Sigmoid colon (tissue), 7 donors: ENCODE data around the gene TMEM40. TPM values are rescaled to one million over a fixed set of nuclear protein-coding genes. Genes with fewer than 3 reads are reported as not detected.
A peak's percentile ranks its signal among the peaks of the same experiment; 100 is the strongest.
"Not testable (repeated sequence)": the region's sequence is repeated elsewhere in the genome, so short reads cannot be mapped to it uniquely, and the experiment has no call there.

Source experiments
- DNase-seq: peaks from one replicate; pipeline ENCODE4 v3.0.0-alpha.2; 2019
- H3K27ac ChIP-seq, 4 donors: fragments of 200-600 bp; sonication (generic); one replicate each; pipeline ENCODE4 v1.5.1; 2016 to 2019; ENCODE audit warnings: mild to moderate bottlenecking in 1 of 4
- H3K27me3 ChIP-seq, 3 donors: fragments of 200-600 bp; sonication (generic); one replicate each; pipeline ENCODE4 v1.5.1; 2019; ENCODE audit warnings: mild to moderate bottlenecking in 1 of 3
- H3K36me3 ChIP-seq, 4 donors: fragments of 200-600 bp; sonication (generic); one replicate each; pipeline ENCODE4 v1.5.1; 2016 to 2019
- H3K4me1 ChIP-seq, 4 donors: fragments of 200-600 bp; sonication (generic); one replicate each; pipeline ENCODE4 v1.5.1; 2017 to 2019
- H3K4me3 ChIP-seq, 4 donors: fragments of 200-600 bp; sonication (generic); one replicate each; pipeline ENCODE4 v1.5.1; 2017 to 2019; ENCODE audit warnings: mild to moderate bottlenecking in 2 of 4, moderate library complexity in 1 of 4
- H3K9me3 ChIP-seq, 4 donors: fragments of 200-600 bp in 3 of 4; sonication (generic) in 3 of 4; one replicate each; pipeline versions ENCODE4 v1.5.1 to v1.6.1; 2013 to 2019
- CTCF ChIP-seq, 4 experiments: fragments of 450-650 bp in 3 of 4; fragments of 200-600 bp in 1 of 4; IDR thresholded peaks; one replicate each; pipeline ENCODE4 v1.5.1; 2016 to 2019; ENCODE audit warnings: antibody characterized with exemption in 4 of 4, mild to moderate bottlenecking in 3 of 4, moderate library complexity in 2 of 4
- EP300 ChIP-seq, 4 donors: sonication (generic); formaldehyde crosslinking; IDR thresholded peaks; one replicate each; pipeline ENCODE4 v1.6.1; 2017; ENCODE audit warnings: antibody characterized with exemption in 4 of 4
- POLR2A ChIP-seq, 2 donors: fragments of 450-650 bp; IDR thresholded peaks; one replicate each; pipeline ENCODE4 v1.6.1; 2016; ENCODE audit warnings: antibody characterized with exemption in 2 of 2, mild to moderate bottlenecking in 2 of 2, moderate library complexity in 2 of 2
- POLR2AphosphoS5 ChIP-seq, 4 donors: sonication (generic); formaldehyde crosslinking; IDR thresholded peaks; one replicate each; pipeline ENCODE4 v1.6.1; 2017; ENCODE audit warnings: antibody characterized with exemption in 4 of 4
- WGBS, 2 donors: extraction: QIAGEN DNeasy Blood & Tissue Kit; methylation state at CpG; one replicate each; pipeline ENCODE4 v1.1.7; 2013; 5-methylcytosine and 5-hydroxymethylcytosine counted together
- intact Hi-C: fragments of 100-400 bp; cut with DNase I; formaldehyde crosslinking; loops from one replicate; pipeline ENCODE4 v1.15.1; 2023
- polyA plus RNA-seq, 3 donors: library from polyadenylated mRNA; stranded (reverse); fragments of 200-250 nt; gene quantifications; one replicate each; pipeline ENCODE4 v1.2.3, GENCODE V29; 2013
- total RNA-seq, 4 donors: library from RNA; depleted of rRNA; stranded (reverse); fragments of >200 nt; gene quantifications; one replicate each; pipeline ENCODE4 v1.1.0, GENCODE V29; 2016
- donor health status: healthy with polysubstance abuse.
- donor health status: Bipolar disorder and iron deficiency.
- donor health status: healthy.

TMEM40 gene
- total and polyA plus RNA-seq, 7 donors, result 0.10 to 0.60 TPM; not detected in 5

- Histone ChIP-seq H3K27me3 (no peaks in the 10 kb centered on the region), H3K4me1 (peaks cover 0 to 11% (median 6%) of the 10 kb centered on the region in 4 donors), H3K4me3 (no peak overlapping the region), H3K36me3 (no peaks in the 10 kb centered on the region), H3K27ac (no peak overlapping the region), H3K9me3 (no peaks in the 10 kb centered on the region)
- TF ChIP-seq POLR2AphosphoS5 (IDR thresholded peaks at IDR 0.05) (no peak), CTCF (IDR thresholded peaks at IDR 0.05) (no peak), EP300 (IDR thresholded peaks at IDR 0.05) (no peak), POLR2A (IDR thresholded peaks at IDR 0.05) (no peak)
- intact Hi-C loops, result no loop called here
- 76 to 83% methylated on average over 1 of the region's 1 CpG for WGBS, 2 donors
- no peak for DNase-seq
Observed at GRCh38 chr3:12791430-12791829, 32.4 kb upstream of the TMEM40 start.

- 87% methylated on average over 23 of the region's 23 CpGs for WGBS, 2 donors
- H3K27ac ChIP-seq, H3K36me3 ChIP-seq, H3K4me1 ChIP-seq, H3K4me3 ChIP-seq, H3K9me3 ChIP-seq, DNase-seq, intact Hi-C loops, H3K27me3 ChIP-seq: not testable (repeated sequence)
Observed at GRCh38 chr3:12787967-12788690, 29.1 kb upstream of the TMEM40 start.

GRCh38 chr3:12787346-12787745 lies 28.3 kb upstream of the TMEM40 start:
- intact Hi-C loops, H3K27ac ChIP-seq, H3K4me3 ChIP-seq, H3K9me3 ChIP-seq, H3K4me1 ChIP-seq, H3K36me3 ChIP-seq, H3K27me3 ChIP-seq: not testable (repeated sequence)
- WGBS, 2 donors, result 55 to 70% methylated on average over 9 of the region's 9 CpGs
- peak; percentile 83 for DNase-seq
- TF ChIP-seq CTCF (IDR thresholded peaks at IDR 0.05) (peak in 2 of 4 experiments; percentile 34 to 45), POLR2AphosphoS5 (IDR thresholded peaks at IDR 0.05) (peak in 2 of 4 donors; percentile 63 to 79)

- H3K27ac ChIP-seq, result no peak overlapping the region
- no peaks in the 10 kb centered on the region for H3K27me3 ChIP-seq
- intact Hi-C loops, result no loop called here
- no peaks in the 10 kb centered on the region for H3K9me3 ChIP-seq
- H3K4me1 ChIP-seq, result peaks cover 0 to 5% (median 0%) of the 10 kb centered on the region in 4 donors
- no peaks in the 10 kb centered on the region for H3K36me3 ChIP-seq
- TF ChIP-seq POLR2AphosphoS5 (IDR thresholded peaks at IDR 0.05), result no peak
- TF ChIP-seq EP300 (IDR thresholded peaks at IDR 0.05), result no peak
- no peak for TF ChIP-seq CTCF (IDR thresholded peaks at IDR 0.05)
- no peak for TF ChIP-seq POLR2A (IDR thresholded peaks at IDR 0.05)
- no peak overlapping the region for H3K4me3 ChIP-seq
- WGBS, 2 donors, result 53 to 67% methylated on average over 4 of the region's 4 CpGs
- DNase-seq, result no peak
Observed at GRCh38 chr3:12785096-12785495, 26.0 kb upstream of the TMEM40 start.

- no peak for TF ChIP-seq POLR2A (IDR thresholded peaks at IDR 0.05)
- no peak for TF ChIP-seq POLR2AphosphoS5 (IDR thresholded peaks at IDR 0.05)
- no peak for TF ChIP-seq CTCF (IDR thresholded peaks at IDR 0.05)
- TF ChIP-seq EP300 (IDR thresholded peaks at IDR 0.05), result no peak
- H3K4me3 ChIP-seq, result no peak overlapping the region
- H3K9me3 ChIP-seq, result no peaks in the 10 kb centered on the region
- no peaks in the 10 kb centered on the region for H3K27me3 ChIP-seq
- intact Hi-C loops, result no loop called here
- H3K36me3 ChIP-seq, result no peaks in the 10 kb centered on the region
- WGBS, 2 donors, result 59 to 81% methylated on average over 6 of the region's 6 CpGs
- no peak overlapping the region for H3K27ac ChIP-seq
- no peaks in the 10 kb centered on the region for H3K4me1 ChIP-seq
- no peak for DNase-seq
Observed at GRCh38 chr3:12782172-12782815, 23.2 kb upstream of the TMEM40 start.
